ENCODE measurements around the gene POU3F2.
A peak's percentile ranks its signal among the peaks of the same experiment; 100 is the strongest.

GRCh38 chr6:98836962-98837944 is 2.9 kb downstream of the POU3F2 start:
- TF ChIP-seq, protein P1, sequence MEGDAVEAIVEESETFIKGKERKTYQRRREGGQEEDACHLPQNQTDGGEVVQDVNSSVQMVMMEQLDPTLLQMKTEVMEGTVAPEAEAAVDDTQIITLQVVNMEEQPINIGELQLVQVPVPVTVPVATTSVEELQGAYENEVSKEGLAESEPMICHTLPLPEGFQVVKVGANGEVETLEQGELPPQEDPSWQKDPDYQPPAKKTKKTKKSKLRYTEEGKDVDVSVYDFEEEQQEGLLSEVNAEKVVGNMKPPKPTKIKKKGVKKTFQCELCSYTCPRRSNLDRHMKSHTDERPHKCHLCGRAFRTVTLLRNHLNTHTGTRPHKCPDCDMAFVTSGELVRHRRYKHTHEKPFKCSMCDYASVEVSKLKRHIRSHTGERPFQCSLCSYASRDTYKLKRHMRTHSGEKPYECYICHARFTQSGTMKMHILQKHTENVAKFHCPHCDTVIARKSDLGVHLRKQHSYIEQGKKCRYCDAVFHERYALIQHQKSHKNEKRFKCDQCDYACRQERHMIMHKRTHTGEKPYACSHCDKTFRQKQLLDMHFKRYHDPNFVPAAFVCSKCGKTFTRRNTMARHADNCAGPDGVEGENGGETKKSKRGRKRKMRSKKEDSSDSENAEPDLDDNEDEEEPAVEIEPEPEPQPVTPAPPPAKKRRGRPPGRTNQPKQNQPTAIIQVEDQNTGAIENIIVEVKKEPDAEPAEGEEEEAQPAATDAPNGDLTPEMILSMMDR (IDR thresholded peaks at IDR 0.05) = no peak
- peak; percentile 90 for TF ChIP-seq EZH2 (IDR thresholded peaks at IDR 0.05; ENCODE audit: borderline replicate concordance, insufficient read depth, low read depth, low read length, poor library complexity, severe bottlenecking)

Data from B cell (primary cell).